GM21390 (cell line): ENCODE measurements around the gene PTPRN2.
"Not testable (repeated sequence)": the region's sequence is repeated elsewhere in the genome, so short reads cannot be mapped to it uniquely, and the experiment has no call there.

Experiments
- ATAC-seq: cut with Tn5 transposase; IDR thresholded peaks from one replicate; pipeline ENCODE4 v1.9.1; 2021; ENCODE audit not compliant: unreplicated experiment

Gene PTPRN2

GRCh38 chr7:157903710-157904109 lies 683.9 kb downstream of the PTPRN2 start:
- no peak for ATAC-seq

GRCh38 chr7:157903296-157903695 lies 684.3 kb downstream of the PTPRN2 start:
- no peak for ATAC-seq

- not testable (repeated sequence) for ATAC-seq
Observed at GRCh38 chr7:157901816-157902610, 685.6 kb downstream of the PTPRN2 start.

- ATAC-seq = no peak
Observed at GRCh38 chr7:157901166-157901565, 686.5 kb downstream of the PTPRN2 start.

- ATAC-seq = no peak
Observed at GRCh38 chr7:157900556-157900955, 687.1 kb downstream of the PTPRN2 start.

- ATAC-seq = no peak
Observed at GRCh38 chr7:157900011-157900410, 687.6 kb downstream of the PTPRN2 start.

GRCh38 chr7:157898802-157899505 lies 688.7 kb downstream of the PTPRN2 start:
- no peak for ATAC-seq

- ATAC-seq = no peak
Observed at GRCh38 chr7:157898261-157898660, 689.4 kb downstream of the PTPRN2 start.

- ATAC-seq = no peak
Observed at GRCh38 chr7:157897681-157898080, 689.9 kb downstream of the PTPRN2 start.

GRCh38 chr7:157896774-157897555 lies 690.7 kb downstream of the PTPRN2 start:
- no peak for ATAC-seq

- ATAC-seq = not testable (repeated sequence)
Observed at GRCh38 chr7:157896376-157896675, 691.3 kb downstream of the PTPRN2 start.

GRCh38 chr7:157895520-157896375 lies 691.9 kb downstream of the PTPRN2 start:
- ATAC-seq = no peak

GRCh38 chr7:157895098-157895497 lies 692.5 kb downstream of the PTPRN2 start:
- ATAC-seq = not testable (repeated sequence)

- no peak for ATAC-seq
Observed at GRCh38 chr7:157893535-157894044, 694.0 kb downstream of the PTPRN2 start.

GRCh38 chr7:157892751-157893523 lies 694.7 kb downstream of the PTPRN2 start:
- no peak for ATAC-seq

GRCh38 chr7:157890921-157891401 lies 696.7 kb downstream of the PTPRN2 start:
- ATAC-seq = no peak

- no peak for ATAC-seq
Observed at GRCh38 chr7:157889480-157889879, 698.1 kb downstream of the PTPRN2 start.

- no peak for ATAC-seq
Observed at GRCh38 chr7:157888579-157888978, 699.0 kb downstream of the PTPRN2 start.

GRCh38 chr7:157887400-157887799 lies 700.2 kb downstream of the PTPRN2 start:
- no peak for ATAC-seq

- ATAC-seq = no peak
Observed at GRCh38 chr7:157886711-157887110, 700.9 kb downstream of the PTPRN2 start.
